Measurements from ENCODE around the gene NR1D2.
"Not testable (repeated sequence)": the region's sequence is repeated elsewhere in the genome, so short reads cannot be mapped to it uniquely, and the experiment has no call there.

NR1D2 gene

DNA sequence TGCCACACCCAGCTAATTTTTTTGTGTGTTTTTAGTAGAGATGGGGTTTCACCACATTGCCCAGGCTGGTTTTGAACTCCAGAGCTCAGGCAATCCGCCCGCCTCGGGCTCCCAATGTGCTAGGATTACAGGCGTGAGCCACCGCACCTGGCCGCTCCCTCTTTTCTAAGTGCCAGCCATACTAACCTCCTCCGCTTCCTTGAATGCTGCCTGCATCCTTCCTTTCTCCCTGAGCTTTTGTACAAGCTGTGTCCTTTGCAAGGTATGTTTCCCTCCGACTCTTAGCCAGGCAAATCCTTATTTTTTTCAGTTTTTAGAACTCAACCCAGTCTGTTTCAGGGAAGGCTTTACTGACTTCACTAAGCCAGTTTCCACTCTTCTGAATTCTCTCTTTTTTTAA lies 60.6 kb downstream of the NR1D2 start:
- DNase-seq (ENCODE audit: low spot score): no peak

DNA sequence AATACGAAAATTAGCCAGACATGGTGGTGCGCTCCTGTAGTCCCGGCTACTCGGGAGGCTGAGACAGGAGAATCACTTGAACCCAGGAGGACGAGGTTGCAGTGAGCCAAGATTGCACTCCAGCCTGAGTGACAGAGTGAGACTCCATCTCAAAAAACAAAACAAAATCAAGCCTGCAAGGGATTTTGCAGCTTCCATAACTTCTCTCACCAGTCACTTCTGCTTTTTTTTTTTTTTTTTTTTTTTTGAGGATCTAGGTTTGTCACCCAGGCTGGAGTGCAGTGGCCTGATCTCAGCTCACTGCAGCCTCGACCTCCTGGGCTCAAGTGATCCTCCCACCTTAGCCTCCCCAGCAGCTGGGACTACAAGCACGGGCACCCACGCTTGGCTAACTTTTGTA lies 65.7 kb downstream of the NR1D2 start:
- DNase-seq (ENCODE audit: low spot score): not testable (repeated sequence)

DNA sequence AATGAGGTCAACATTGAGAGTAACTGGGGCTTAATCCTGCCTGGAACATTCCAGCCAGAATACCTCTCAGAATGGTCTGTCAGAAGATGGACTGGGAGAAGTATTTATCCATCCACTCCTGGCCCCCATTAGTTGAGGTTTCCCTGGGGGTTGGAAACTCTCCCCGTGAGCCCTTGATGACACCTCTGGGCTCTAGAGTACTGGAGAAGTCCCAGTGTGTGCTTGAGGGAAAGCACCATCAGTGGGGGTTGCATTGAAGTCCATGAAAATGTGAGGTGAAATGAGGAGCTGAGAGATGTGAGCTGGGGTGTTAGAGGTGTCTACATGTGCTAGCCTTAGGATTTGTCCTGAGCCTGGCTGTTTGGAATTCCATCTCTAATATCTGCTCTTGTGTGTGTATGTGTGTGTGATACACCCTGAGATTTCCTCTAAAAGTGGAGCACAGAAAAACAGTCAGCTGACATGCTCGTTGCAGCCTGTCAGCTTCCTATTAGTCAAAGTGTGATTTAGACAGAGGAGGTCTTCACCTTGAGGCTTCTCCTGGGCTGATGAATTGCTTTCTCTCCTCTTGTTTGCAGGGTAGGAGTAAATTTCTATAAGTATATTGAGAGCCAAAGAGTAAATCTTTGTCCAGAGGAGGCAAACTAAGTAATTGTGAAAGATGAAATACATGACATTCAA lies 67.6 kb downstream of the NR1D2 start:
- no peak for DNase-seq (ENCODE audit: low spot score)

DNA sequence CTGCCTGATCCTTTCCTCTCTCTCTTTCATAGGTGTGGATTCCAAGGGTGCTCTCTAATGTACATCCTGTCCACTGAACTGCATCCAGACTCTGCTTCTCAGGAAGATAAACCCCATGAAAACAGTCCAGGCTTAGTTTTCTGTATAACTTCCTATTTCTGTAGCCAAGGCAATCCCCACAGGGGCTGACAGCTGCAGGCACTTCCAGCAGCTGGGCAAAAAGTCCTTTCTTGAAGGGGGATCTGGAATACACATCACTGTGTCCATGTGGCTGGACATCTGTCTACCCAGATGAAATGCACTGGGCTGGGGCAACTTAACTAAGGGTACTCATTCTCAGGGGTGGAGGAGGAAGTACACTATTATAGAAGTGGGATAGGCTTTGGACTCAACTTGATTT lies 72.2 kb downstream of the NR1D2 start:
- DNase-seq (ENCODE audit: low spot score): no peak

DNA sequence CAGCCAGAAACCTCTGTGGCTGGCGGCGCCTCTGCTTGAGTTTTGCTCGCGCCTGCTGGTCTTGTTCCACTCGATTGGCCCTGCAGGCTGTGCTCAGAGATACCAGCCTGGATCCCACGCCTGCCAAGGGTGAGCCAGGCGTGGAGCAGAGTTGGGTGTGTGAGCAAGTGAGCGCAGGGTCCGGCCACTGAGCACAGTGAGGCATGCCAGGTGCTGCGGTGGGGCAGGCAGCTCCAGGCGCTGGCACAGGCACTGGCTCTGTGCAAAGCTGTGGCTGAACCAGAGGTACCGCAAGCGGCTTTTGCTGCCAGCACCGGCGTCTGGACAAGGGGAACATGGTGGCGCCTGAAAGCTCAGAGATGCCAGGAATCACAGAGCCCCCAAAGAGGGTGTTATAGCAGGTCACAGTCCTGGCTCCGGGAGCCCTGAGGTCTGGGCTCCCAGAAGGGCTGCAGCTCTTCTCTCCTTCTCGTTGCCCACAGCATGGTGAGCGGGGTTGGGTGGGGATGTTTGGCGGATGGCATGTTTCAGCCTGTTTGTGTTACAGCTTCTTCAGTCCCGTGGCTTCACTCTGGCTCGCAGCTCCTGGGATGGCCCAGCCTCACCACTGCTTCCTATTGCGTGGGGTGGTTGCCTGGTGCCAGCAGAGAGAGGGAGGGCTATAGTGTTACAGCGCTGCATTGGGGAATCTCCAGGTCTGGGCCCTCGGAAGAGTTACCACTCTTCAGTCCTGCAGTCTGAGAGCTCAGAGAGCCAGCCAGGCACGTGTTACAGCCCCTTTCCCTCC lies 73.9 kb downstream of the NR1D2 start:
- no peak for DNase-seq (ENCODE audit: low spot score)

DNA sequence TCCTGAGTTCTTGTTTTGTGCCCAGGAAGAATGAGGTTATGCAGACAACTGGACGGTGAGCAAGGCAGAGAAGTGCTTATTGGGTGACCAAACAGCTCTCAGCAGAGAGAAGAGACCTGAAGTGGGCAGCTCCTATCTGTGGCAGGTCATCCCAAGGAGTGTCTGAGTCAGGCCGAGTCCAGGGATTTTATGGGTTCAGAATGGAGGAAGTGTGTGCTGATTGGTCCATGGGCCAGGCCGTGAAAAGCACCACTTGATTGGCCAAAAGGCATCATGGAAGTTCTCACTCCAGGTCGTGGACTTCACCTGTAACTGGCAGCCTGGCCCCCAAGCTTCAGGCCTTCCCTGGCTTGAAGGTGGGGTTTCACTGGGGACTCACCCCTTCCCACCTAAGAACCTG lies 74.5 kb downstream of the NR1D2 start:
- no peak for DNase-seq (ENCODE audit: low spot score)

DNA sequence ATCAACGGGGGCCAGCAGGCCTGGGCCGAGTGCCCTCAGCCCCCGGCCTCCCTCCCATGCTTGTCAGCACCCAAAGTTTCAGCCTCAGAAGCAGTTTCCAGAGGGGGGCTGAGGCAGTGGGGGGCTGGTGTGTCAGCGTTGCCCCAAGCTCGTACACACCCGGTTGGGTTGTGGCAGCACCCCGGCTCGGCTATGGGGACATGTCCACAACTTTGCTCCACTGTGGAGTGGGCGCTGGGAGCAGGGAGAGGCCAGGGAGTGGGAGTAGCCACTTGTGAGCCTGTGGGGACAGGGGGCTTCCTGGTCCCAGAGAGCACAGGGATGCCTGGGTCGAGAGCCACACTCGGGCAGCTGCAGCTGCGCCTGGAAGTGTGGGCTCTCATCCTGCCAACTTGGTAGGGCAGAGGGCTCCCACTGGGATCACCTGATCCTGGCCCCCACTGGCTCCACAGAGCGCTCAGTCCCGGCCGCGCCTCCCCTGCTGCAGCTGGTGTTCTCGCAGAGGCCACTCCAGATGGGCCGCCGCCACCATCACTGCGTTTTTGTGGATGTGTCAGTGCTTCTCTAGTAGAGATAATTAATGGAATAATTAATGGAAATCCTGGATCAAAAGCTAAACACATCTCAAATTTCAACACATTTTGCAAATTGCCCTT lies 75.1 kb downstream of the NR1D2 start:
- DNase-seq (ENCODE audit: low spot score): no peak

DNA sequence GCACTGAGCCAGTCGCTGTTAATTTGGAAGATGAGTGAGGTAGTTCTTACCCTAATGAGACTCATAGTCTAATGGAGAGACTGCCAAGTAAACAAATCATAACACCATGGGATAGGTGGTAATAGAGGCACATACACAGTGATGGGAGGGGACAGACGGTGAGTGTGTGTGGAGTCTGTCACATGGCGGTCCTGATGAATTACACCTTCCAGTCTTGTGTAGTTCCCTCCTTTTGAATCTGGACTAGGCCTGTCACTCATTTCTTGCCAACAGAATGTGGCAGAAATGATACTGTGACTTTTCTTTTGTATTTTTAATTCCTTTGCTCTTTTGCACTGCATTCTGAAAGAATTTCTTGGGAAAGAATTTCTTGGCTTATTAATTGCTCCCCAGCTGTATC lies 78.1 kb downstream of the NR1D2 start:
- DNase-seq (ENCODE audit: low spot score): no peak

DNA sequence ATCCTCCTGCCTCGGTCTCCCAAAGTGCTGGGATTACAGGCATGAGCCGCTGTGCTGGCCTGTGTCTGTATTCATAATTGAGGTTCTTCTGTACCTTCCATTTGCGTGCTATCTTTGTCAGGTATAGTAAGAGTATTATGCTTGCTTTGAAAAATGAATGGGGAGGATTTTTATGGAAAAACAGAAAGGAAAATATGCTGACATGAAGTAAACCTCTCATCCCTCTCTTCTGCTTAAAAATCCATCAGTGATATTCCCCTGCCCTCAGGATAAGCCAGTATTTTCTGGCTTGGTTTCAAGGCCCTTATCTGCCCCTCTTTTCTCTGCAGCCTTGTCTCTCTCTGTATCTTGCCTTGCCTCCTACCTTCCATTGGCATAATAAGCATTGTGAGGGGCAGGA lies 80.7 kb downstream of the NR1D2 start:
- DNase-seq (ENCODE audit: low spot score): no peak

DNA sequence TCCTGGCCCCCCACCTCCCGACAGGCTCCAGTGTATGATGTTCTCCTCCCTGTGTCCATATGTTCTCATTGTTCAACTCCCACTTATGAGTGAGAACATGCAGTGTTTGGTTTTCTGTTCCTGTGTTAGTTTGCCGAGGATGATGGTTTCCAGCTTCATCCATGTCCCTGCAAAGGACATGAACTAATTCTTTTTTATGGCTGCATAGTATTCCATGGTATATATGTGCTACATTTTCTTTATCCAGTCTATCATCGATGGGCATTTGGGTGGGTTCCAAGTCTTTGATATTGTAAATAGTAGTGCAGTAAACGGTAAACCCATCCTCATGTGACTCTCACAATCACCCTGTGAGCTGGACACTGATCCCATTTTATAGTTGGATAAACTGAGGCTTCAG lies 81.6 kb downstream of the NR1D2 start:
- not testable (repeated sequence) for DNase-seq (ENCODE audit: low spot score)

DNA sequence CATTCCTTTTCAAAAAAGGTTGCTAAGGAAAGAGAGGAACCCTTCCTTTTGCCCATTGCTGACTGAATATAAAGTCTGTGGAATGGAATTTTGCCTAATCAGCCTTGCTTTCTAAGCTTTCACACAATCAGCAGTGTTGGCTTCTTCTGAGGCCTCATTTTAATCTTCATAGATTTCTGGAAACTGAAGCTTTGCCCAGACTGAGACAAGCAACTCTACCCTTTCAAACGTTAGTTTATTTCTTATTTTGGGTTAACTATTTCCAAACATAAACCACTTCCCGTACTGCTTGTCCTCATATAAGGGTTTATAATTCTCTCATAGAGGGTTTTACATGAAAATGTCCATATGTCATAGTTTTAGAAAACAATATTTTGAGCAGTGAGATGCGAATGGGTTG lies 82.9 kb downstream of the NR1D2 start:
- DNase-seq (ENCODE audit: low spot score): no peak
